Activated CD4-positive, alpha-beta T cell treated with anti-CD3 and anti-CD28 coated beads for 4 hours (primary cell): ENCODE measurements around the gene RIT2.

Experiments used
- DNase-seq, 2 donors: peaks; one replicate each; pipeline ENCODE4 v3.0.0-alpha.2; 2020

RIT2 gene

GRCh38 chr18:43007365-43007764 lies 108.1 kb downstream of the RIT2 start:
- DNase-seq: no peak

DNA sequence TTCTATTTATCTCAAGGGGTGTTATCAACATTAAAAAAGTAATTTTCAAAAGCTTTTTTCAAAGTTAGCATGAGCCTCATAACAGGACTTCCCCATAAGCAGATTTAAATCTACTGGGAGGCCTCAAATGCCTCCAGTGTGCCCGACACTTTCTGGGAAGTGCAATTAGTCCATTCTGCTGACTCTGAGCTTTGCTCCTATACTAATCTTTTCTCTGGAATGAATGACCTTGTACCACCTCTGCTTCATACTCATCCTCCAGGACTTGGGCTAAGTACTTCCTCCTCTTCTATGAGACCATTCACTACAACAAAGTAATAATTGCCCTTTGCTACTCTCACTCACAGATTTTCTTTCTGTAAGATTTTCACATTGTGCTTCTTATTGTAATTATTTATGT lies 111.1 kb downstream of the RIT2 start:
- no peak for DNase-seq

DNA sequence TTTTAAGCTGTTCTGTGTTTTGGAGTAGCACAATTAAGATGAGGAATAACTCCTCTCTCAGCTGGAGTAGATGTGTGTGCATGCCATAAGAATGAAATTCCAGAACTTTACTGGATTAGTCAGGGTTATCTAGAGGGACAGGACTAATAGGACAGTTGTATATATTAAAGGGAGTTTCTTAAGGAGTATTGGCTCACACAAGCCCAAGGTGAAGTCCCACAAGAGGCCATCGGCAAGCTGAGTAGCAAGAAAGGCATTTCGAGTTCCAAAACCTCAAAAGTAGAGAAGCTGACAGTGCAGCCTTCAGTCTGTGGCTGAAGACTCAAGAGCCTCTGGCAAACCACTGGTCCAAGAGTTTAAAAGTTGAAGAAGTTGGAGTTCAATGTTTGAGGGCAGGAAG lies 113.7 kb downstream of the RIT2 start:
- DNase-seq: no peak

GRCh38 chr18:42996824-42997223 lies 118.7 kb downstream of the RIT2 start:
- DNase-seq: no peak

- DNase-seq: no peak
These were observed 135.1 kb downstream of the RIT2 start for GRCh38 chr18:42980426-42980825.

GRCh38 chr18:42977982-42978637 lies 137.4 kb downstream of the RIT2 start:
- no peak for DNase-seq

DNA sequence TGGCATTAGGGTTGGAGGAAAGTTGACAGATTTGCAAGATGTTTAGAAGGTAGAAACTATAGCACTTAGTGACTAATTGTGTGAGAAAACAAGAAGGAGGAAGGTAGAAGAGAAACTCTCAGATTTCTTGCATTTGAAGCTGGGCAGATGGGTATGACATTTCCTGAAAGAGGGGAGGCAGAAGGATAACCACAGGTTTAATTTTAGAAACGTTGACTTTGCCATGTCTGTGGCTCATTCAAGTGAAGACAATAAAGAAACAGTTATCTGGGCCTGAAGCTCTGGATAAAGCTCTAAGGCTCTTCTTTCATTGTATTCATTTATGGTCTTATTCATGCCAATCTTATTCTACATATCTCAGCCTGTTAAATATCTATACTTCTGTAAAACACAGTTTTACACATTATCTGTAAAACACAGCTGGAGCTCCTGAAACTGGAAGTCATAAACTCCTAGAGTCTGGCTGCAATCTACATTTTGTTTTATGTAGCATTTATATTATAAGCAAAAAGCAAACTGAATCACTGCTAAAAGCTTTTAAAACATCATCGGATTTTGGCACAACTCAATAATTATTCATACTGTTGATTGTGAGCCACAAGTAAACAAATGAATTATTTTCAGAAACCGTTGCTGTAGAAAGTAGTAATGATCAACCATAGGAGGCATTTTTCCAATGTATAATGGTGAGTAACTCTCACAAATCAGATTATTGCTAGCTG lies 138.5 kb downstream of the RIT2 start:
- no peak for DNase-seq

- DNase-seq: no peak
These were observed 146.1 kb downstream of the RIT2 start for GRCh38 chr18:42969366-42969765.

GRCh38 chr18:42961298-42961697 lies 154.2 kb downstream of the RIT2 start:
- no peak for DNase-seq

GRCh38 chr18:42959528-42959927 lies 156.0 kb downstream of the RIT2 start:
- no peak for DNase-seq

DNA sequence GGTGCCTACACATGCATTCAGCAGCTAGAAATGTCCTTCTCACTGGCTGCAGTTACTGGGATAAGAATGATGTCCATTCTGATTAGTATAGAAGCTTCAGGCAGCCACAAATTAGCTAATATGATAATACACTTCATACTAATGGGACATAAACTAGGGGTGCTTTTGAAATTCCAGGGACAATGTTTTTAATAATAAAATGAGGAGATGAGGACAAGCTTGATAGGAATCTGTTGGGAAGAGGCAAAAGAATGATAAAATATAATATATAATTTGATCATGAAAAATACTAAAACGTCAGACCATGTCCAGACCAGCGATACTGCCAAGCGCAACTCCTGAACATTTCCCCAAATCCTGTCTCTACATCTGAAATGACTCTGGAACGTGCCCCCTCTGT lies 157.1 kb downstream of the RIT2 start:
- no peak for DNase-seq

DNA sequence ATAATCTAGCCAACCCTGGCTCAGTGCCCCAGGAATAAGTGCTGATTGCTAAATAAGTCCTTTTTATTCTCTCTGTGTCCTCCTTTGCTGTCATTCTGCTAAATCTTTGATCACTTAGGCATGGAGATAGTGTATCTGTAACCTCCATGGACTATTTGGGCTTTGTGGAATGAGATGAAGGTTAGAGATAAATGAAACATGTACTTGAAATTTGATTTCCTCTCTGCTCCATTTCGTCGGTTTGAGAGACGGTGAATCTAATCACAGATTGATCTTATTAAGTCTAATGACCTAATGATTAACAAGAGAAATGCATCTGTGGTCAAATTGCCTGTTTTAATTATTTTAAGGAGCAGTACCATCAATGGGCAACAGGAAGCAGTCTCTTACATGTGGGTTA lies 159.2 kb downstream of the RIT2 start:
- no peak for DNase-seq

- DNase-seq: no peak
These were observed 160.6 kb downstream of the RIT2 start for GRCh38 chr18:42954887-42955286.

DNA sequence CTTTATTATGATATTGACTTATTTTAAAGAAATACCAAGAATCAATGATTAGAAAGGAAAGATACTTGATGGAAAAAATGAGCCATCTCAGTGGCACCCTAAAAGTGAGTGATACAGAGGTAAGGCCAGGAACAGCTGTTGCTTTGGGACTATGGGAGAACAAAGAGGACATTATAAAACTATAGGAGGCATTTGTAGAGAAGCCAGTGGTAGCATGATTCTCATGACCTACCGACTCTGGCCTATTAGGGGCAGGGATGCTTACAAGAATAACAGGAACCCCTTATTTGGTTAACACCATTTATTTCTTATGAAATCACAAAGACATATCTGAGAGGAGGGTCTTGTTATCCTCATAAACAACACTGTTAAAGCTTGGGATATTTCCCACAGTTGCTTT lies 162.2 kb downstream of the RIT2 start:
- DNase-seq: no peak

DNA sequence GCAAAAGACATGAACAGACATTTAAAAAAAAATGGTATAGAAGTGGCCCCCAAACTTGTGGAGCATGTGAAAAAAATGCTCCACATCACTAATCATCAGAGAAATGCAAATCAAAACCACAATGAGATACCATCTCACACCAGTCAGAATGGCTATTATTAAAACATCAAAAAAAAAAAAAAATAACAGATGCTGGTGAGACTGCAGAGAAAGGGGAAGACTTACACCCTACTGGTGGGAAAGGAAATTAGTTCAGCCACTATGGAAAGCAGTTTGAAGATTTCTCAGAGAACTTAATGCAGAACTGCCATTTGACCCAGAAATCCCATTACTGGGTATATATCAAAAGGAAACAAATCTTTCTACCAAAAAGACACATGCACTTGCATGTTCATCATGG lies 164.8 kb downstream of the RIT2 start:
- no peak for DNase-seq

DNA sequence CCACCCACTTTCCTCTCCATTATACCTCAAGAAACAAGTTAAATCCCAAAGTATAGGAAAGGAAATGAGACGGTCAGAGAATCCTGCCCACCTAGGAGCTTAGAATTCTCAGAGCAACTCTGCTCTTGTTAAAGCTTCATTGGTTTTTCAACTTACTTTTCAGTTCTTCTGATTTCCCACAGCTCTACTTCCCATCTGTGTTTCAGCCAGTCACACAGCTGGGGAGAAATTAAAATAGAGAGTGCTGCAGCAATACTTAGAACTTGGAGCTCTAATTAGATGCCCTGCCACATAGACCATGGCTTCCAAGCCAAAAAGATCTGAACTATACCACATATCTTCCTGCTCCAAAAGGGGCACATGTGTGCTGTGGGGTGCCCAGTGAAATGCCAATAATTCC lies 166.7 kb downstream of the RIT2 start:
- no peak for DNase-seq

- DNase-seq: no peak
These were observed 173.6 kb downstream of the RIT2 start for GRCh38 chr18:42941860-42942259.

- no peak for DNase-seq
These were observed 174.5 kb downstream of the RIT2 start for GRCh38 chr18:42941021-42941420.

DNA sequence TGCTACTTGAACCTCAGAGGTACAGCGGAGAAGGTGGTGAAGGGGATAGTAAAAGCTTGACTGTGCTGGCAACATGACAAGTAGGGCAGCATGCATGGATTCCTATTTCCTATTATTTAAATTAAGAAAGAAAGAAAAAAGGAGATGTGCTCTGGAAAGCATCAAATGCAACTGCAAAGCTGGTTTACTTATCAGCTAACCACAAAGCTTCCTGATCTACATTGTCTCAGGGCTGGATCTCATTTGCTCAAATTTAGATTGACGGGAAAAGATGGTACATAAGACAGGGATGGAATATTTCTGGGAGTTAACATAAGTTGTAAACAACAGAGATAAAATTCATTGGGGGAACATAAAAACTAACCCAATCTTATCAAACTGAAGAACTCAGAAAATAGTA lies 178.0 kb downstream of the RIT2 start:
- DNase-seq: no peak

DNA sequence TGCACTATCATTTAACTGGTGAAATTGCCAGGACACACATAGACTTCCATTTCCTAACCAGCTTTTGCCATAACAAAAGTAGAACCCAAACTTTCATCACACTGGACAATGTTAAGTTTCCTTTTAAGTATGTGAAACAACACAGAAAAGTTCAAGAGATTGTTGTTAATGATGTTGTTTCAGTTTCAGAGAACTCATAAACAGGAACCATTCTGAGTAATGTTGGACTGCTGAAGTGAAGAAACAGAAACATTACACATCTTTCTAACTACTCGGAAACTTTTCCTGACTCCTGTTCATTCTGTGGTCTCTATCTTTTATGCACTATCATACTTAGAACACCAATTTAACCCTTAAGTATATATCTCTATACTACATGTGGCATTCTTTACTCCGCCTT lies 179.2 kb downstream of the RIT2 start:
- DNase-seq: no peak

GRCh38 chr18:42931491-42931890 lies 184.0 kb downstream of the RIT2 start:
- no peak for DNase-seq

- no peak for DNase-seq
These were observed 185.6 kb downstream of the RIT2 start for GRCh38 chr18:42929857-42930256.

DNA sequence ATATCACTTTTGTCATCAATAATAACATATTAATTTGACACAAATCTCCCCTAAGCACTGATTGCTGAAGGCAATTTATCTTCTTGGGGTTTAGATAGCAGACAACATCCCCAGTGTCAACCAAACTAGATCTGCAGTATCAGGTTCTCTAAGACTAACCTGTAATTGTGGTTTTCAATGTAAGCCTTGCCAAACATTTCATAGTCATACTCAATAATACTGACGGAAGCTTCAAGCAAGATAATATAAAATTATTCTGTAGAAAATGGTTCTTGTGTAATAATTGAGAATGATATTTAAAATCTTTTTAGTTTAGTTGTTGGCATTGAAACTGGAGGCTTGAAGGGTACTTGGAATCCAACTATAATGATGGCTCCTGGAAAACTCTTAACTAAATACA lies 186.3 kb downstream of the RIT2 start:
- no peak for DNase-seq

- DNase-seq: no peak
These were observed 190.4 kb downstream of the RIT2 start for GRCh38 chr18:42925036-42925435.

DNA sequence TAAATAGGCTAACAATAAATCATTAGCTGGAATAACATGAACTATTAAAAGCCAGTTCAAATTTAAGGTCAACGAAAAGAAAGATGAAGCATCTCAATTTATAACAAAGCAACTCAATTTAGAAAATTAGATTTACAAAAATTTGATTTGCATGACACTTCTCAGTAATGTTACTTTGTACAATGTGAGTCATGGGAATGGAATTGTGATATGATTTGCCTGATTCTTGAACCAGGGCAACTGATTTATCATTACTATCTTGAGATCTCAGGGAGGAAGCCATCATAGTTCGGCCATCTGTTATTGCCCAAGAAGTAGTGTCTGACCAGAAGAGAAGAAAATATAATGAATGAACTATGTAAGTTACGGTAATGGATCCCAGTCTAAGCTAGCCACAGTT lies 193.1 kb downstream of the RIT2 start:
- DNase-seq: no peak
